ENCODE measurements around the gene CILP. TPM values are rescaled to one million over a fixed set of nuclear protein-coding genes. Genes with fewer than 3 reads are reported as not detected.

CILP gene
- total RNA-seq, 1 experiment from 2014 or later = 0.04 TPM

DNA sequence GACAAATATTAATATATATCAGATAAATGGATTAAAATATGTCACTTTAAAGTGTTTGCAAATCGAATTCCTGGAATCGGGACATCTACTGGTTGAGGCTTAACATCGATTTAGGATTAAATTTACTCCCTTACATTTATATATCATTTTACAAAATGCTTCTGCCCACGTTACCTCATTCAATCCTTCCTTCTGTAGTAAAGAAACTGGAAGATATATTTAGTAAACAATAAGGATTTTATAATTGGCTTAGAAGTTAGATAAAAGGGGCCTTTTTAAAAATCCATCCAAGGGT lies 27.5 kb downstream of the CILP start:
- Histone ChIP-seq H3K4ac (ENCODE audit: low read depth, low read length) (no peak overlapping the region), H3K14ac (ENCODE audit: insufficient read depth, low read length) (no peak overlapping the region), H2BK12ac (ENCODE audit: insufficient read length, low read depth, low read length) (no peak overlapping the region), H4K20me1 (ENCODE audit: control insufficient read depth, insufficient read depth, insufficient read length) (no peaks in the 10 kb centered on the region), H3K4me2 (ENCODE audit: insufficient read depth, insufficient read length, low read length) (peak overlapping the region; percentile 61), H3K9ac (ENCODE audit: extremely low read depth, insufficient read length, low read length) (peak overlapping the region; percentile 74), H2BK5ac (ENCODE audit: insufficient read length, low read length) (no peak overlapping the region), H3K23ac (ENCODE audit: insufficient read length, low read depth, low read length) (no peak overlapping the region), H2BK15ac (ENCODE audit: low read depth, low read length) (no peak overlapping the region), H2BK120ac (ENCODE audit: low read depth, low read length, poor library complexity, severe bottlenecking) (no peak overlapping the region), H3K56ac (ENCODE audit: insufficient read length, low read depth, low read length) (no peak overlapping the region), H4K8ac (replicated peaks; ENCODE audit: insufficient read length, low read depth, low read length) (no peak overlapping the region), H3K9me3 (ENCODE audit: control insufficient read depth, low read depth, low read length) (no peaks in the 10 kb centered on the region), H3K18ac (ENCODE audit: insufficient read length, low read depth, low read length) (no peak overlapping the region), H3T11ph (ENCODE audit: low read length) (no peak overlapping the region), H2AK5ac (ENCODE audit: insufficient read length, low read length) (no peak overlapping the region), H3K4me1 (ENCODE audit: insufficient read depth, low read length) (no peaks in the 10 kb centered on the region), H3K27ac (ENCODE audit: insufficient read length, low read depth, low read length) (no peak overlapping the region), H2AFZ (ENCODE audit: low read length) (no peak overlapping the region), H2BK20ac (ENCODE audit: low read depth, low read length, poor library complexity, severe bottlenecking) (no peak overlapping the region), H4K91ac (ENCODE audit: insufficient read length, low read depth, low read length) (no peak overlapping the region), H3K79me2 (ENCODE audit: insufficient read depth, low read length) (peaks cover 6% of the 10 kb centered on the region; the same call in 1 of the 2 replicates), H4K5ac (ENCODE audit: insufficient read length, low read depth, low read length) (no peak overlapping the region), H3K23me2 (ENCODE audit: insufficient read length, low read depth, low read length, poor library complexity, severe bottlenecking) (peaks cover 5% of the 10 kb centered on the region), H3K79me1 (ENCODE audit: insufficient read depth, low read depth, low read length, poor library complexity, severe bottlenecking) (no peaks in the 10 kb centered on the region), H3K27me3 (ENCODE audit: insufficient read depth, low read length) (no peaks in the 10 kb centered on the region)
- Mint-ChIP-seq H3K36me3 (ENCODE audit: insufficient read depth in 1 of 3, low read depth in 3 of 3) (peaks cover 6 to 19% (median 14%) of the 10 kb centered on the region in 3 experiments), H3K4me1 (peaks cover 11 to 17% of the 10 kb centered on the region in 2 experiments), H3K27ac (no peak overlapping the region), H3K27me3 (ENCODE audit: low read depth) (no peaks in the 10 kb centered on the region), H3K4me3 (peak overlapping the region; percentile 92 to 98), H3K9me3 (no peaks in the 10 kb centered on the region)
- no peak for DNase-seq
- TF ChIP-seq, protein P1, sequence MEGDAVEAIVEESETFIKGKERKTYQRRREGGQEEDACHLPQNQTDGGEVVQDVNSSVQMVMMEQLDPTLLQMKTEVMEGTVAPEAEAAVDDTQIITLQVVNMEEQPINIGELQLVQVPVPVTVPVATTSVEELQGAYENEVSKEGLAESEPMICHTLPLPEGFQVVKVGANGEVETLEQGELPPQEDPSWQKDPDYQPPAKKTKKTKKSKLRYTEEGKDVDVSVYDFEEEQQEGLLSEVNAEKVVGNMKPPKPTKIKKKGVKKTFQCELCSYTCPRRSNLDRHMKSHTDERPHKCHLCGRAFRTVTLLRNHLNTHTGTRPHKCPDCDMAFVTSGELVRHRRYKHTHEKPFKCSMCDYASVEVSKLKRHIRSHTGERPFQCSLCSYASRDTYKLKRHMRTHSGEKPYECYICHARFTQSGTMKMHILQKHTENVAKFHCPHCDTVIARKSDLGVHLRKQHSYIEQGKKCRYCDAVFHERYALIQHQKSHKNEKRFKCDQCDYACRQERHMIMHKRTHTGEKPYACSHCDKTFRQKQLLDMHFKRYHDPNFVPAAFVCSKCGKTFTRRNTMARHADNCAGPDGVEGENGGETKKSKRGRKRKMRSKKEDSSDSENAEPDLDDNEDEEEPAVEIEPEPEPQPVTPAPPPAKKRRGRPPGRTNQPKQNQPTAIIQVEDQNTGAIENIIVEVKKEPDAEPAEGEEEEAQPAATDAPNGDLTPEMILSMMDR (conservative IDR thresholded peaks at IDR 0.05) = 0 out of 3 replicates have a peak, but pooled peaks have one; percentile 18
- no CpG with 5 or more reads among the region's 4 CpGs for WGBS (ENCODE audit: extremely low coverage, insufficient read length, low lambda C conversion rate)

All from H9 (cell line).